Measurements from ENCODE around the gene ZKSCAN4.

GRCh38 chr6:28257042-28257441 lies 5.0 kb upstream of the ZKSCAN4 start:
- TF ChIP-seq, protein P1, sequence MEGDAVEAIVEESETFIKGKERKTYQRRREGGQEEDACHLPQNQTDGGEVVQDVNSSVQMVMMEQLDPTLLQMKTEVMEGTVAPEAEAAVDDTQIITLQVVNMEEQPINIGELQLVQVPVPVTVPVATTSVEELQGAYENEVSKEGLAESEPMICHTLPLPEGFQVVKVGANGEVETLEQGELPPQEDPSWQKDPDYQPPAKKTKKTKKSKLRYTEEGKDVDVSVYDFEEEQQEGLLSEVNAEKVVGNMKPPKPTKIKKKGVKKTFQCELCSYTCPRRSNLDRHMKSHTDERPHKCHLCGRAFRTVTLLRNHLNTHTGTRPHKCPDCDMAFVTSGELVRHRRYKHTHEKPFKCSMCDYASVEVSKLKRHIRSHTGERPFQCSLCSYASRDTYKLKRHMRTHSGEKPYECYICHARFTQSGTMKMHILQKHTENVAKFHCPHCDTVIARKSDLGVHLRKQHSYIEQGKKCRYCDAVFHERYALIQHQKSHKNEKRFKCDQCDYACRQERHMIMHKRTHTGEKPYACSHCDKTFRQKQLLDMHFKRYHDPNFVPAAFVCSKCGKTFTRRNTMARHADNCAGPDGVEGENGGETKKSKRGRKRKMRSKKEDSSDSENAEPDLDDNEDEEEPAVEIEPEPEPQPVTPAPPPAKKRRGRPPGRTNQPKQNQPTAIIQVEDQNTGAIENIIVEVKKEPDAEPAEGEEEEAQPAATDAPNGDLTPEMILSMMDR (IDR thresholded peaks at IDR 0.05) = no peak
- no peak for TF ChIP-seq POLR2A (IDR thresholded peaks at IDR 0.05)
- TF ChIP-seq EP300 (IDR thresholded peaks at IDR 0.05) = no peak
- TF ChIP-seq POLR2AphosphoS5 (IDR thresholded peaks at IDR 0.05) = no peak

All from stomach (tissue), 4 donors.